ENCODE measurements around the gene HSPB9.

Gene HSPB9

DNA sequence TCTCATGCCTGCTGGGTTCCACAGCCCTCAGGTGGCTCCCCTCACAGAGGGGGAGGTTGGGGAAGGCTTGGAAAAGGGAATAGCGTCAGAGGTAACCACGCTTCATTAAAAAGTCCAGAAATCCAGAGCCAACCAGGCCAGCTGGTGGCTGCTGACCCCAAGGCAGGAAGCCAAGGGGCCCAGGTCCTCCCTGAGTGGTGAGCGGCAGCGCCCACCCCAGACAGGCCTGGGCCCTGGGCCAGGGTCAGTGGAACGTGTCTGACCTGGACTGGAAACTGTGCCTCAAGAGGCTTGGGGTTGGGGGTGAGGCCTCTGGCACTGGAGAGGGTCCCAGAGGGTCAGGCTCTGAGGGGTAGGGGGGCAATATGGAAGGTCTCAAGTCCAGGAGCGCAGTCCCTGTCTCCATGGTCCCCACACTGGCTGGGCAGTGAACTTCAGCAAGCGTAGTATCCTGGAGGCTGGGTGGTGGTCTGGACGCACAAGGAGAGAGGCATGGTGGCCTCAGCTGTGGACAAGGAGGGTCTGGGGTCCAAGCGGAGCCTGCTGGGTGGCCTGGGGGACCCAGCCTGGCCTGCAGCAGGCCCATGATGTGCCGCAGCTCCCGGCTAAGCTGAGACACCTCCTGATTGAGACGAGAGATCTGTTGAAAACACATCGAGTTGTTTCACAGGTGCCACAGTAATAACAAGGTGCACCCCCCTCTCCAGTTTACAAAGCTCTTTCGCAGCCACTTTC, 37.4 kb downstream of the HSPB9 start:
- H3K4me3 ChIP-seq (replicated peaks; ENCODE audit: insufficient read depth, low read length), result no peak overlapping the region
- no peaks in the 10 kb centered on the region for H3K27me3 ChIP-seq (ENCODE audit: insufficient read depth, poor library complexity, severe bottlenecking)
- no peak overlapping the region for H3K27ac ChIP-seq (replicated peaks)
- no peak for TF ChIP-seq REST (IDR thresholded peaks at IDR 0.05; ENCODE audit: insufficient replicate concordance, low read depth)
- no peak for TF ChIP-seq POLR2AphosphoS5 (IDR thresholded peaks at IDR 0.05; ENCODE audit: low read depth)
- no peak for TF ChIP-seq SPI1 (IDR thresholded peaks at IDR 0.05; ENCODE audit: borderline replicate concordance, low read depth)
- no peak for TF ChIP-seq GABPA (IDR thresholded peaks at IDR 0.05; ENCODE audit: low read depth)
- TF ChIP-seq, protein P1, sequence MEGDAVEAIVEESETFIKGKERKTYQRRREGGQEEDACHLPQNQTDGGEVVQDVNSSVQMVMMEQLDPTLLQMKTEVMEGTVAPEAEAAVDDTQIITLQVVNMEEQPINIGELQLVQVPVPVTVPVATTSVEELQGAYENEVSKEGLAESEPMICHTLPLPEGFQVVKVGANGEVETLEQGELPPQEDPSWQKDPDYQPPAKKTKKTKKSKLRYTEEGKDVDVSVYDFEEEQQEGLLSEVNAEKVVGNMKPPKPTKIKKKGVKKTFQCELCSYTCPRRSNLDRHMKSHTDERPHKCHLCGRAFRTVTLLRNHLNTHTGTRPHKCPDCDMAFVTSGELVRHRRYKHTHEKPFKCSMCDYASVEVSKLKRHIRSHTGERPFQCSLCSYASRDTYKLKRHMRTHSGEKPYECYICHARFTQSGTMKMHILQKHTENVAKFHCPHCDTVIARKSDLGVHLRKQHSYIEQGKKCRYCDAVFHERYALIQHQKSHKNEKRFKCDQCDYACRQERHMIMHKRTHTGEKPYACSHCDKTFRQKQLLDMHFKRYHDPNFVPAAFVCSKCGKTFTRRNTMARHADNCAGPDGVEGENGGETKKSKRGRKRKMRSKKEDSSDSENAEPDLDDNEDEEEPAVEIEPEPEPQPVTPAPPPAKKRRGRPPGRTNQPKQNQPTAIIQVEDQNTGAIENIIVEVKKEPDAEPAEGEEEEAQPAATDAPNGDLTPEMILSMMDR (IDR thresholded peaks at IDR 0.05; ENCODE audit: insufficient read depth, low read length), result no peak
- DNase-seq (ENCODE audit: low read depth in 1 of 2, low spot score in 1 of 2), result no peak

DNA sequence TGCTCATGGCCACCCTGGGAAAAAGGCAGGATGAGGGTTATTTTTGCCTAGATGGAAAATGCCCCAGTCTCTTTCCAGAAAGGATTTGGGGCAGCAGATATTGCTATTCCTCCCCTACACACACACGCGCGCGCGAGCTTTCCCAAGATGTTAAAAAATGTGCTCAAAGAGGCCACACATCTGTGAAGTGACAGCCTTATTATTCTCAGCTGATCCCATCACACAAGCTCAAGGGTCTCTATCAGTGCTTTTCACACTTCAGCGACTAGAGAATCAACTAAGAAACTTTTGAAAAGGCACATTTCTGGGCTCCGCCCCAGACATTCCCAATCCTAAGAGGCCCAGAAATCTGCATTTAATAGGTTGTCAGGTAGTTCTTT, 37.9 kb downstream of the HSPB9 start:
- H3K4me3 ChIP-seq (replicated peaks; ENCODE audit: insufficient read depth, low read length), result no peak overlapping the region
- H3K27ac ChIP-seq (replicated peaks), result no peak overlapping the region
- no peaks in the 10 kb centered on the region for H3K27me3 ChIP-seq (ENCODE audit: insufficient read depth, poor library complexity, severe bottlenecking)
- no peak for TF ChIP-seq REST (IDR thresholded peaks at IDR 0.05; ENCODE audit: insufficient replicate concordance, low read depth)
- TF ChIP-seq SPI1 (IDR thresholded peaks at IDR 0.05; ENCODE audit: borderline replicate concordance, low read depth), result no peak
- TF ChIP-seq, protein P1 (IDR thresholded peaks at IDR 0.05; ENCODE audit: insufficient read depth, low read length), result no peak
- no peak for TF ChIP-seq POLR2AphosphoS5 (IDR thresholded peaks at IDR 0.05; ENCODE audit: low read depth)
- TF ChIP-seq GABPA (IDR thresholded peaks at IDR 0.05; ENCODE audit: low read depth), result no peak
- DNase-seq (ENCODE audit: low read depth in 1 of 2, low spot score in 1 of 2), result no peak

- no peak for DNase-seq (ENCODE audit: low read depth in 1 of 2, low spot score in 1 of 2)
- Histone ChIP-seq H3K27me3 (ENCODE audit: insufficient read depth, poor library complexity, severe bottlenecking) (no peaks in the 10 kb centered on the region), H3K27ac (replicated peaks) (no peak overlapping the region), H3K4me3 (replicated peaks; ENCODE audit: insufficient read depth, low read length) (no peak overlapping the region)
- TF ChIP-seq REST (IDR thresholded peaks at IDR 0.05; ENCODE audit: insufficient replicate concordance, low read depth), result no peak
- TF ChIP-seq, protein P1 (IDR thresholded peaks at IDR 0.05; ENCODE audit: insufficient read depth, low read length), result peak; percentile 58
Measured at GRCh38 chr17:42163113-42163512, 40.5 kb downstream of the HSPB9 start.
